Activated CD4-positive, alpha-beta T cell treated with anti-CD3 and anti-CD28 coated beads, Interleukin-2, amount 10 ng/mL, durations not matched to agents 7 days and 5 days (primary cell): ENCODE data around the gene ASPHD2. TPM values are rescaled to one million over a fixed set of nuclear protein-coding genes. Genes with fewer than 3 reads are reported as not detected.
A peak's percentile ranks its signal among the peaks of the same experiment; 100 is the strongest.
"Not testable (repeated sequence)": the region's sequence is repeated elsewhere in the genome, so short reads cannot be mapped to it uniquely, and the experiment has no call there.

Experiments
- CTCF ChIA-PET: fragments of 350-600 bp; sonication (Branson Sonifier 250); formaldehyde crosslinking; loops from one replicate; lab custom pipeline; 2021; ENCODE audit warnings: antibody characterized with exemption; lab: Charles Lee
- POLR2A ChIA-PET: fragments of 350-600 bp; sonication (Branson Sonifier 250); formaldehyde crosslinking; loops from one replicate; lab custom pipeline; 2021; ENCODE audit warnings: antibody characterized with exemption; lab: Charles Lee
- DNase-seq: peaks from one replicate; pipeline ENCODE4 v3.0.0-alpha.2; 2020
- H3K27ac Mint-ChIP-seq: one replicate; pipeline ENCODE4 v1.8.0; 2021; ENCODE audit warnings: mild to moderate bottlenecking, moderate library complexity, mixed read lengths
- H3K27me3 Mint-ChIP-seq: one replicate; pipeline ENCODE4 v1.8.0; 2021; ENCODE audit warnings: mixed read lengths
- H3K36me3 Mint-ChIP-seq: one replicate; pipeline ENCODE4 v1.8.0; 2021; ENCODE audit warnings: low read depth, mixed read lengths
- H3K4me1 Mint-ChIP-seq: one replicate; pipeline ENCODE4 v1.8.0; 2021; ENCODE audit warnings: mixed read lengths
- H3K4me3 Mint-ChIP-seq: one replicate; pipeline ENCODE4 v1.8.0; 2021; ENCODE audit warnings: mild to moderate bottlenecking, moderate library complexity, mixed read lengths
- H3K9me3 Mint-ChIP-seq: one replicate; pipeline ENCODE4 v1.8.0; 2021; ENCODE audit warnings: mixed read lengths
- total RNA-seq, 2 experiments: library from RNA; stranded (reverse); gene quantifications; one replicate each; pipeline ENCODE4 v1.2.3, GENCODE V29; 2021

The ASPHD2 gene
- total RNA-seq, 2 experiments from 2014 or later = 8.5 to 8.8 TPM

DNA sequence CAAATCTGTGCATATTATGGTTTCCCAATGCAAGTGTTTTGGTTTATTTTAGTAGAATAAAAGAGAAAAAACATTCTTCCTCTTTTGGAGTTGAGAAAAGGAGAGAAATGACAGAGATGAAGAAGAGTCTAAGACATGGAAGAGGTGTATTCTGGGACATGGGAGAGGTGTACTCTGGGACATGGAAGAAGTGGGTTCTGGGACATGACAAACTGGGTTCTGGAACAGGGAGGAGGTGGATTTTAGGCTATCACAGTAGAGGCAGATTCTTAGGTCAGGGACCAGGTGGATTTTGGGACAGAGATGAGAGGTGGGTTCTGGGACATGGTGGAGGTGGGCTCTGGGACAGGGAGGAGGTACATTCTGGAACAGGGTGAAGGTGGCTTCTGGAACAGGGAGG, 2.1 kb upstream of the ASPHD2 start:
- POLR2A ChIA-PET = no interaction called here
- CTCF ChIA-PET = no interaction called here
- peaks cover 41% of the 10 kb centered on the region for H3K4me1 Mint-ChIP-seq

DNA sequence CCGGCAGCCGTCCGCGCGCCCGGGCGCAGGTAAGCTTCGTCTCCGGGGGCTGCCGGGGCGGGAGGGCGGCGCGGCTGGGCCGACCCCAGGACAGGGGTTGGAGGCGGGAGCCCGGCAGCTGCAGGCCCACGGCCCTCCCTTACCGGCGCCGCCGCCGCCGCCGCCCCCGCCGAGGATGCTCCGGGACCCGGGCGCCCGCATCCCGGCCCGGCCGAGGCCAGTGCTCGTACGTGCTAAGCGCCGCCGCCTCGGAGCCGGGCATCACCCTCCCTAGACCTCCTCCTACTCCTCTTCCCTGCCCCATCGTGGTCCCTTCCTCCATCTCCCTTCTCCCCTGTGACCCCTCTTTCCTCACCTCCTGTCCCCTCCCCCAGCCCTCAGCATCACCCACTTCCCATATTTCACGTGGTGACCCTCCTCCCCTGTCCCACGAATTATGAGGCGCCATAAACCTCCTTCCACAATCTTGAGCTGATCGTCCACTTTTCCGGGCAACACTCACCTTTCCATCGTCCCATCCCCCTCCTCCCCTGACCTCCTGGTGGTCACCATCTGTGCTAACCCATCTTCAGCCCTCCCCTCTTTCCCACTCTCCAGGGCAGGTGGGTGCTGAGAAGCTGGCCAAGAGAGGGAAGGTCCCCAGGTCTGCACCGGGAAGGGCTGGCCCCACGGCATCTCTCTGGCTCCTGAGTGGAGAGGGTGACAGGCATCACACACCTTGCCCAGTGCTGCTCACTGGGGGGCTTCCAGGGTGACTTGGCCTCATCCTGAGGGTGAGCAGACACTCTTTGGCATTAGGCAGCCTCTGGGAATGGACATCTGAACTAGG, 612 bp downstream of the ASPHD2 start:
- ChIA-PET CTCF (interaction anchor here (0.9 to 2.2 kb wide), 6 partner anchors 9 to 53 kb away, joined by 4 to 10 read pairs (median 6); partner anchors contain the start of genes HPS4 and SRRD), POLR2A (interaction anchor here (1.1 kb wide), 1 partner anchor 20 kb away, joined by 6 read pairs; no protein-coding TSS in a partner anchor)
- peak overlapping the region; percentile 80 for H3K27ac Mint-ChIP-seq
- H3K36me3 Mint-ChIP-seq = peaks cover 16% of the 10 kb centered on the region
- peaks cover 62% of the 10 kb centered on the region for H3K4me1 Mint-ChIP-seq
- DNase-seq = peak; percentile 12
- peak overlapping the region; percentile 85 for H3K4me3 Mint-ChIP-seq
- no peaks in the 10 kb centered on the region for H3K9me3 Mint-ChIP-seq
- peaks cover 8% of the 10 kb centered on the region for H3K27me3 Mint-ChIP-seq

More for the DNA sequence above, 2.1 kb upstream of the ASPHD2 start:
- Mint-ChIP-seq H3K27ac (peak overlapping the region; percentile 82), H3K9me3 (peaks cover 11% of the 10 kb centered on the region), H3K27me3 (peaks cover 16% of the 10 kb centered on the region), H3K4me3 (peak overlapping the region; percentile 50), H3K36me3 (no peaks in the 10 kb centered on the region)
- DNase-seq = no peak

DNA sequence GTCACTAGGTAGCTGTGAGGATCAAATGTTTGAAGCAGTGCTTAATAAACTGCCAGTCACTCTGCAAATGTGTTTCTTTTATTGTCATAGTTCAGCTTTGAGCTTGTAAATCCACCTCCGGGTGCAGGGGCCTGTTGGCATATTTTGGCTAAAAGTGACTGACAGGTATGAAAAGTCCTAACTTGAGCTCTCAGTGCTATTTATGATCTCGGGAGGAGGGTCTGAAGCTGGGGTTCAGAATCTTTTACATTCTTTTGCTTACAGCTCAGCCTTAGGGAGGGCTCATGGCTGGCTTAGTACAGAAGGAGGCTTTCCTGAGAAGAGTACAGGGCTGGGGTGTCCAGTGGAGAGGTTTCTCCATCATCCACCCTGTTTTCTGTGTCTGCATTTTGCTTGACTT, 1.5 kb downstream of the ASPHD2 start:
- no peak for DNase-seq
- H3K27me3 Mint-ChIP-seq = peaks cover 6% of the 10 kb centered on the region
- H3K9me3 Mint-ChIP-seq = no peaks in the 10 kb centered on the region
- H3K4me3 Mint-ChIP-seq = peak overlapping the region; percentile 85
- POLR2A ChIA-PET = interaction anchor here (0.7 to 1.1 kb wide), 2 partner anchors 19 to 43 kb away, joined by 3 to 6 read pairs; no protein-coding TSS in a partner anchor
- peak overlapping the region; percentile 80 for H3K27ac Mint-ChIP-seq
- CTCF ChIA-PET = interaction anchor here (0.9 to 2.2 kb wide), 6 partner anchors 9 to 52 kb away, joined by 4 to 10 read pairs (median 6); partner anchors contain the start of genes HPS4 and SRRD
- H3K4me1 Mint-ChIP-seq = peaks cover 71% of the 10 kb centered on the region
- peaks cover 23% of the 10 kb centered on the region for H3K36me3 Mint-ChIP-seq

GRCh38 chr22:26431261-26431995, 2.4 kb downstream of the ASPHD2 start:
- Mint-ChIP-seq H3K27ac (peak overlapping the region; percentile 80), H3K36me3 (peaks cover 31% of the 10 kb centered on the region), H3K27me3 (peaks cover 6% of the 10 kb centered on the region), H3K4me3 (peak overlapping the region; percentile 85), H3K9me3 (no peaks in the 10 kb centered on the region), H3K4me1 (peaks cover 79% of the 10 kb centered on the region)
- POLR2A ChIA-PET = interaction anchor here (0.6 to 0.7 kb wide), 2 partner anchors 42 to 48 kb away, joined by 3 read pairs; no protein-coding TSS in a partner anchor
- CTCF ChIA-PET = interaction anchor here (0.6 to 2.2 kb wide), 6 partner anchors 11 to 646 kb away, joined by 3 to 10 read pairs (median 6); partner anchors contain the start of genes HPS4 and SRRD
- no peak for DNase-seq

GRCh38 chr22:26432619-26433311, 3.7 kb downstream of the ASPHD2 start:
- H3K27ac Mint-ChIP-seq = peak overlapping the region; percentile 78
- H3K9me3 Mint-ChIP-seq = no peaks in the 10 kb centered on the region
- H3K4me1 Mint-ChIP-seq = peaks cover 76% of the 10 kb centered on the region
- no peaks in the 10 kb centered on the region for H3K27me3 Mint-ChIP-seq
- peaks cover 33% of the 10 kb centered on the region for H3K36me3 Mint-ChIP-seq
- DNase-seq = no peak
- H3K4me3 Mint-ChIP-seq = no peak overlapping the region
- ChIA-PET CTCF (no interaction called here), POLR2A (no interaction called here)

- Mint-ChIP-seq H3K9me3 (no peaks in the 10 kb centered on the region), H3K27me3 (no peaks in the 10 kb centered on the region), H3K27ac (no peak overlapping the region), H3K36me3 (peaks cover 33% of the 10 kb centered on the region), H3K4me1 (peaks cover 67% of the 10 kb centered on the region), H3K4me3 (no peak overlapping the region)
- ChIA-PET POLR2A (no interaction called here), CTCF (no interaction called here)
- no peak for DNase-seq
These were observed 4.7 kb downstream of the ASPHD2 start for GRCh38 chr22:26433805-26434204.

DNA sequence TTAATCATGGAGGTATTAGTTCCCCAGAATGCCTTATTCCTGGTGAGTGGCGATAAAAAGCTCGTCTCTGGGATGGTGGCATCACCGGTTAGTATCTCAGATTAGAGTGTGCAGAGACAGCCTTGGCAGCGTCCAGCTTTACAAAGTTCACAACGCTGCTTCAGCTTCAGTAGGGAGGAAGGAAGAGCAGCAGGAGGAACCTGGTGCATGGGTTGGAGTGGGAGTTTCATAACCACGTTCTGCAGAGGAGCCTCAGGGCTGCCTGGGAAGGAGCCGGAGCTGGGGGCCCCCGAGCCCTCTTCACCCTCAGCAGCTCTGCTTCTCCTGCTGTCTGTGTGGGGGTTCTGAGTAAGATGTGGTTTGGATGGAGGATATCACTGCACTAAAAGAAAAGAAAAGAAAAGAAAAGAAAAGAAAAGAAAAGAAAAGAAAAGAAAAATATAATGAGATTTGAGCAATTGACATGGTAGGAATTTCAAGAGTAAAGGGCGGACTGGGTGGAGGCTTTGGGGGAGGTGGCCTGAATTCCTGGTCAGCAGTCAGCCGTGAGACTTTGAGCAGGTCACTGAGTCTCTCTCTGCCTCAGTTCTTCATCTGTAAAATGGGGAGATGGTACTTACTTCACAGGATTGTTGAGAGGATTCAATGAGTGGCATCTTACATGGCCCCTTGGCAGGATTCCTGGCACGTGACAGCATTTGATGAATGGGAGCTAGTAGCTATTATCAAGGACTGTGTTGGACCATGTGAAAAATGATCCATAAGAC, 6.5 kb downstream of the ASPHD2 start:
- no peak overlapping the region for H3K27ac Mint-ChIP-seq
- peaks cover 58% of the 10 kb centered on the region for H3K4me1 Mint-ChIP-seq
- POLR2A ChIA-PET = no interaction called here
- peaks cover 33% of the 10 kb centered on the region for H3K36me3 Mint-ChIP-seq
- H3K9me3 Mint-ChIP-seq = no peaks in the 10 kb centered on the region
- no peaks in the 10 kb centered on the region for H3K27me3 Mint-ChIP-seq
- CTCF ChIA-PET = interaction anchor here (0.6 to 1.5 kb wide), 4 partner anchors 16 to 1179 kb away, joined by 3 read pairs; no protein-coding TSS in a partner anchor
- no peak for DNase-seq
- H3K4me3 Mint-ChIP-seq = no peak overlapping the region

DNA sequence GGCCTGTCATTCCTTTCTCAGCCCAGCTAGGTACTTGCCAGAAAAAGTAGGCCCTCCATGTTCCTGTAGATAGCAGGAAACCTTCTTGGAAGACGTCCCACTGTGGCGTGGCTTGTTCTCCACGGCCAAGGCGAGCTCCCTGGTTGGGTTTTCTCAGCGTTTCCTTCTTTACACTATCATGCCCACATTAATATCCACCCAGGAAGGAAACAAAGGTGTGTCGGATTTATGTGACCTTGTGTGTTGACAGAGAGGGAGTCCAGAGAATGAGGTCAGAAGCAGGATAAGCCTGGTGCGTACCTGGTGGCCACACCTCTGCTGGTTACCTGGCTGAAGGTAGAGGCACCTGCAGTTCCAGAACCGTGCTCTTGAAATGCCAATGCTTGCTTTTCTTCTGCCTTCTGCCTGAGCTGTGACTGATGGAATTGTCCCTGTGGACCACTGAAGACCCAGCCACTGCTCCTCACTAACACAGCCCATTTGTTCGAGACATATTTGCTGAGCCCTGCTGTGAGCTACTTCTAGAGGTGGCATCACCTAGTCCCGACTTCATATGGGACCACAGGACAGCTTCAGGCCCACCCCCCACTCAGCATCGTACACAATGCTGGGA, 7.9 kb downstream of the ASPHD2 start:
- no peak for DNase-seq
- Mint-ChIP-seq H3K27ac (no peak overlapping the region), H3K4me3 (no peak overlapping the region), H3K9me3 (no peaks in the 10 kb centered on the region), H3K27me3 (no peaks in the 10 kb centered on the region), H3K4me1 (peaks cover 43% of the 10 kb centered on the region), H3K36me3 (peaks cover 33% of the 10 kb centered on the region)
- ChIA-PET CTCF (interaction anchor here (1.0 to 1.8 kb wide), 2 partner anchors 42 to 73 kb away, joined by 3 read pairs; no protein-coding TSS in a partner anchor), POLR2A (no interaction called here)

DNA sequence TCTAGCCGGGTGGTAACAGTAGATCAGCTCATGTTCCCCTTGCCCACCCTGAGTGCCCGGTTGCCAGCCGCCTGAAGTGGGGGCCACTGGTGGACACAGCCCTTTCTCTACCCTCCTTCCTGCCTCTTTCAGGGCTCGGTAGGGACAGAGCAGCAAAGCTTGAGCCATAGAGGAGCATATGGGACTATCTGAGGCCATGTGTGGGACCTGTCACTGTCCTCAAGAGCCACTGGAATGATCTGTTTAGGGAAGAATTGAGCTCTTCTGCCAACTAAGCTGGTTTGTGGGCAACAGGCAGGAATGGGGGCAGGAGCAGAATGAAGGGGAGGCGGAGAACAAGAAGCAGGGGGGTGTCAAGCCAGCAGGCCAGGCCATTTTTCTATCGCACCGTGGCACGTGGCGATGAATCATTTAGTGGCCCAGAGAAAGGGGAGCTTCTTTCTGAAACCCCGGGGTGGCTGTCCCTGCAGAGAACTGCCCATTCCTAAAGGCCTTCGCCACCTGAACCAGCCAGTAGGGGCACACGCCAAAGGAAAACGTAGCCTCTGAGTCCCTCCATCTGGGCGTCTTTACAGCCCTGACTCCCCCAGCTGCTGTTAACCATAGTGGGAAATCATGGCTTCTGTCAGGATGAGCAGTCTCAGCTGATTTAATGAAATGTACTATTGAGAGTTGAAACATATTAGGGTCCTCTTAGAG, 8.8 kb downstream of the ASPHD2 start:
- Mint-ChIP-seq H3K4me3 (no peak overlapping the region), H3K27me3 (no peaks in the 10 kb centered on the region), H3K36me3 (peaks cover 31% of the 10 kb centered on the region), H3K9me3 (no peaks in the 10 kb centered on the region), H3K27ac (no peak overlapping the region), H3K4me1 (peaks cover 35% of the 10 kb centered on the region)
- CTCF ChIA-PET = interaction anchor here (1.0 to 1.8 kb wide), 3 partner anchors 41 to 73 kb away, joined by 3 read pairs; no protein-coding TSS in a partner anchor
- POLR2A ChIA-PET = no interaction called here
- DNase-seq = no peak

DNA sequence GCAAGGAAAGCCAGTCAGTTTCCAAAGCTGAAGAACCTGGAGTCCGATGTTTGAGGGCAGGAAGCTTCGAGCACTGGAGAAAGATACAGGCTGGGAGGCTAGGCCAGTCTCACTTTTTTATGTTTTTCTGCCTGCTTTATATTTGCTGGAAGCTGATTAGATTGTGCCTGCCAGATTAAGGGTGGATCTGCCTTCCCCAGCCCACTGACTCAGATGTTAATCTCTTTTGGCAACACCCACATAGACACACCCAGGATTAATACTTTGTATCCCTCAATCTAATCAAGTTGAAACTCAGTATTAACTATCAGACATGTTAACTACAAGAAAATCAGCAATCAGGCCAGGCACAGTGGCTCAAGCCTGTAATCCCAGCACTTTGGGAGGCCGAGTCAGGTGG, 9.7 kb downstream of the ASPHD2 start:
- POLR2A ChIA-PET, H3K4me3 Mint-ChIP-seq, DNase-seq, H3K27me3 Mint-ChIP-seq, H3K9me3 Mint-ChIP-seq, H3K27ac Mint-ChIP-seq: not testable (repeated sequence)
- Mint-ChIP-seq H3K4me1 (peaks cover 29% of the 10 kb centered on the region), H3K36me3 (peaks cover 26% of the 10 kb centered on the region)
- CTCF ChIA-PET = interaction anchor here (1.5 to 1.9 kb wide), 3 partner anchors 9 to 74 kb away, joined by 3 to 6 read pairs (median 3); no protein-coding TSS in a partner anchor

GRCh38 chr22:26439559-26439958, 10.5 kb downstream of the ASPHD2 start:
- Mint-ChIP-seq H3K27me3 (no peaks in the 10 kb centered on the region), H3K27ac (no peak overlapping the region), H3K4me3 (no peak overlapping the region), H3K36me3 (peaks cover 22% of the 10 kb centered on the region), H3K4me1 (peaks cover 23% of the 10 kb centered on the region), H3K9me3 (no peaks in the 10 kb centered on the region)
- ChIA-PET POLR2A (no interaction called here), CTCF (interaction anchor here (0.9 to 1.9 kb wide), 3 partner anchors 10 to 75 kb away, joined by 3 to 6 read pairs (median 3); no protein-coding TSS in a partner anchor)
- no peak for DNase-seq
